Right forelimb (tissue), 1 donor: ENCODE results near the gene NES.

ENCODE experiments used
- DNase-seq: peaks from one replicate; pipeline ENCODE4 v3.0.0-alpha.2; 2018

The NES gene

DNA sequence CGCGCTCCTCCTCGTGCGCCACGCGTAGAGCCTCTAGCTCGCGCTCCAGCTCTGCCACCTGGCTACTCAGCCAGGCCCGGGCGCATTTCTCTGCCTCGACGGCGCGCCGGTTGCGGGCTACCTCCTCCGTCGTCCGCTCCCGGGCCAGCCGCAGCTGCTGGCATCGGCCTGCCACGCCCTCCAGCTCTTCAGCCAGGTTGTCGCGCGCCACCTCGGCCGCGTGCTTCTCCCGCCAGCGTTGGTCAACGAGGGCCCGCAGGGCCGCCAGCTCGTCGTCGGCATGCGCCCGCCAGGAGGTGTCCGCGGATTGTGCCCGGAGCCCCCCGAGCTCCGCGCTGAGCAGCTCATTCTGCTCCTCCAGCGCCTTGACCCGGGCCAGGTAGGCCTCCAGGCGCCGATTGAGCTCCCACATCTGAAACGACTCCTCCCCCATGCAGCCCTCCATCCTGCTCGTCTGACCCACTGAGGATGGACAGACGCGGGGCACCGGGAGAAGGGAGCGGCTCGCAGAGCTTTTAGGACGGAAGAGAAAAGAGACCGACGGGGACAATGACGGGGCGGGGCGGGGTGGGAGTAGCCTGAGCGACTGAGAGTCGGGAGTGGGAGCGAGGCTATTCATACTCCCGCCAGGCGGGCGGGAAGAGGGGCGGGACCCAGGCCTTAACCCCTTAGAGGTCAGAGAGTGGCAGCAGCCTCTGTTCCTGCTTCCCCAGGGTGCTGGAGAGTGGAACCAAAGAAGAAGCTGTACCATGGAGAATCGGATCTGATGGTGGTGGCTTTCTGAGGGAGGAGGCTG is at the start of gene NES:
TSS of gene NES (minus strand) at position 588 of the 796 bp plus-strand sequence. CDS start at position 445, 143 bp downstream.
- peak; percentile 91 for DNase-seq

GRCh38 chr1:156726549-156727226 is 49.5 kb upstream of the NES start:
- DNase-seq, result no peak

GRCh38 chr1:156725683-156726280 is 48.6 kb upstream of the NES start:
- peak; percentile 93 for DNase-seq

- no peak for DNase-seq
Measured at GRCh38 chr1:156721535-156721934, 44.3 kb upstream of the NES start.

DNA sequence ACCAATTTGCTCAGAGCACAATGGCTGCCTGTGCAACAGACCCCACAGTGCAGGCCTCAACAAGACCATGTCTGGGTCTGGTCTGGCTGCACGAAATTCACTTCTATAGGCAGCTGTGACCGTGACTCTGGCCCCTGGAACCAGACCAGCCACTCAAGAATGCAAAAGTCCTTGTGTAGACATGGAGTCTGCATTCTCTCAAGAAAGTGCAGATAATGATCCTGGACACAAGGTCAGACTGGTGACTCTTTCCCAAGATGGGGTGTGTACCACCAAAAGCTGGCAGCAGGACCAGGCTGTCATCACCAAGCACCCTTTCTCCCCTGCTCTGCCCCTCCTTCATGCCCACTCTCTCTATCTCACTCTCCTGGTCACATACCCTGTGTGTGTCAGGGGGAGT is 43.9 kb upstream of the NES start:
- no peak for DNase-seq

DNA sequence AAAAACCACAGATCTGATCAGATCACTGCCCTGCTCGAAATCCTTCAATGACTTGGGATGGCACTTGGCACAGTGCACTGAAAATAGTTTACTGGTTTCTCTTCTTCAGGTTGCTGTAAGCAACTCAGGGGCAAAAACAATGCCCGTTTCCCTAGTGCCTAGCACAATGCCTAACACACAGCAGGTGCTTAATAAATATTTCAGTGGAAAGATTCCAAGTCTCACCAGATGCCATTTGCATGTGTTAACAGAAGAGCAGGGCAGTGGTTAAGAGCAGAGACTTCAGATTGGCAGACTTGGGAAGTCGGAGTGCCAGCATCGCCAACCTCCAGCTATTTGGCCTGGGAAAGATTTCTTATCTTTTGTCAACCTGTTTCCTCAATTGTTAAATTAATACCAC is 40.1 kb upstream of the NES start:
- DNase-seq, result no peak

DNA sequence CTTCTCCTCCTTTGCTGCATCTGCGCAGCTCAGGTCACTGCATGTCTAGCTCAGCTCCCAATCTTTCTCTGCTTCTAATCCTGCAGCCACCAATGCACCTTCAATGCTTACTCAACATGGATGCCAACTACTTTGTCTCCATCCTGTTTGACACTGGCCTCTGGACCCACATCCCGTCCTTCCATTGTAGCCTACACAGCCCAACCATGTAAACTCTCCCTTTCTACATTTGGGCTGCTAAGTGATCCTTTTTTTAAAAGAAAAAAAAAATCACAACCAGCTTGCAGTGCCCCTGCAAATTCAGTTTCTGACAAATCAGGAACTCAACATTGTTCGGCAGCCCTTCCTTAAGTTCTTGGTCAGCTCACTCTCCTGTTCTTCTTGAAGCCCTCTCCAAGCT is 37.6 kb upstream of the NES start:
- no peak for DNase-seq

DNA sequence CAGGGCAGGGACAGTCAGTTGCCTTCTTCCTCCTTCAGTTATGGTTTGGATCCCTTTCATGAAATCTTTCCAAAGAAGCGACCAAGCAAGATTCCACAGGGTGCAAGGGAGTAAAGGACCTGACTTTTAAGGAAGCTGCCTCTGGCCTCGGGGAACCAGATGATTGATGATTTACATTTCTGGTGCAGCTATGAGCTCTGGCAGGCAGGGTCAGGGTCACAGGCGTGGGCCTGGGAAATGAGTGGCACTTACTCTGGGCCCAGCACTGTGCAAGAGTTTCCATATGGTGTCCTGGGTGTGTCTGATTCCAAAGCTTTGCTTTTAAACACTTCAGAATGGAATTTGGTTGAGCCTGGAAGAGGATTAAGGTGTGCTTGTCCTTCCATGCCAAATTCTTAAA is 35.4 kb upstream of the NES start:
- DNase-seq, result no peak

- peak; percentile 73 for DNase-seq
Measured at GRCh38 chr1:156711011-156711817, 34.0 kb upstream of the NES start.

DNA sequence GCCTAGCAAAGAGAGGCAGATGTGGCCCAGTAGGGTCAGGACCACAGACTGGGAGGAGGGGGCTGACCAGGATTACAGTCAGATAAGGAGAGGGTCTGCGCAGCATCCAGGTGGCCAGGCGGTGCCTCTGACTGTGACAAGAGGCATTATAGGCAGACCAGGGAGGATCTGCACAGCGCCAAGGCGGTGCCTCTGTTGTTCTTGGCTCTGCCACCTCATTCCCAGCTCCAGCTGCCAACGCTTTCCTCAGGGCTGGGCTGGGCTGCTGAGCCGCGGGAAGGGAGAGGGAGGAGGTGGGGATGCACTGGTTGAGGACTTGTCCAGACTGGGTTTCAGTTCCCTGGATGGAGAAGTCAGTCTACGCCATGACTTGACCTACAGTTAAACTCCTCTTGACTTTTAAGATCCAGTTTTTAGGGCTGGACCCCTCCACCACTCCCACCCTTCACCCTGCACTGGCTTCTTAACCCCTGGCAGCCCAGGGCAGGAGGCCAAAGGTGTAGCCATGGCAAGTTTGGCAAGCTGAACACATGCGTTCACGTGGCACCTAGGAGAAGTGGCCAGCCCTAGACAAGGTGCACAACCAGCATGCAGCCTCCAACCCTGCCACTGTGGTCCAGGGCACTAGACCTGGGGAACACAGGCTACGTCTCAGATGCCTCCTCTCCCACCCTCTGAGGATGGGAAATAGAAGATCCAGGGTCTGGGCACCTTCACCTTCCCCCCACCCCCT is 32.7 kb upstream of the NES start:
- DNase-seq, result peak; percentile 78

DNA sequence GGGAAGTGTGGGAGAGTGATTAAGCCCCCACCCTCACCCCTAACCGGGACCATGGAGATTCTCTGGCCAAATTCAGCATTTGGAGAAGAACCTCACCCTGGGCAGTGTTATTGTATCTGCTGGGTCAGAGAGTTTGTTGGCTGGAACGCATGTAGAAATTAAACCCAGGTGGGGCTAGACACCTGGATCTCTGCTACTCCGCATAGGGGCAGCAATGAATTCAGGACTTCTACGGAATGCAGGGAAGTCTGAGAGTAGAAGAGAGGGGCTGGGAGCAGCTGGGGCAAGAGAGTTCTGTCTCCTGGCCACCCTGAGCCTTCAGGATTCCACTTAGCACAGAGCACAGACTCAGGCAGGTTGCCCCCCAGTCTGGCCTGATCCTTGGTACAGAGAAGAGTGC is 31.8 kb upstream of the NES start:
- no peak for DNase-seq

GRCh38 chr1:156708218-156708661 is 31.0 kb upstream of the NES start:
- DNase-seq, result no peak

GRCh38 chr1:156707417-156708217 is 30.4 kb upstream of the NES start:
- peak; percentile 81 for DNase-seq

DNA sequence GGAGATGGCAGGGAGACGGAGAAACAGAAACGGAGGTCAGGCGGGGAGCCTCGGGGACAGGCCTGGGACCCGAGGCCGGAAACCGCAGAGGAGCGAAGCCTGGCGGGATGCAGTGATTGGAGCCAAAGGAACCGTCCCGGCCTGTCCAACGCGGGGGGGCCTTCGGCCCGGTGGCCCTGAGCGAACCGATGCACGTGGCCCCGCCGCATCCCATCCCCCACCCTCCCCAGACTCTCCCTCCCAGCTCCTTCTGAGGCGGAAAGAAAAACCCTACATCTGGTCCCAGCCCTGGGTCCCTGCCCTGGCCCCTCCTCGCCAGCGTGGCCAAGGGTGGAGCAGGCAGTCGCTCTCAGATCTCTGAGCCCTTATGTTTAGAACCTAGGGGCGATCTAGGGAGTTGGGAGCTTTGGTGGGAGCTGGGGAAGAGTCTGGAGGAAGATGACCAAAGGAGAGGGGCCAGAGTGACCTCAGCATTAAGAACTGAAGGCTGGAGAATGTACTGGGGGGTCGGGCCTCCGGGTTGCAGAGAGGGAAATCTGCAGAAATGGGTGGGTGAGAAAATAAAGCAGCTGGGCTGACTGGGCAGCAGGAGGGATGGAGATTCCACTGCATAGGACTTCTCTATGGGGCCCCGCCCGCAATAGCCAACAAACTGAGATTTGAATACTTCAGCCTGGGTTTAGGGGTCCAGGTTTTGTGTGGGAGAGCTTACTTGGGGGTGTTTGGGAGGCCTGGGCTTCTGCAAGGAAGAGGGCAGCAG is 29.6 kb upstream of the NES start:
- peak; percentile 90 for DNase-seq

DNA sequence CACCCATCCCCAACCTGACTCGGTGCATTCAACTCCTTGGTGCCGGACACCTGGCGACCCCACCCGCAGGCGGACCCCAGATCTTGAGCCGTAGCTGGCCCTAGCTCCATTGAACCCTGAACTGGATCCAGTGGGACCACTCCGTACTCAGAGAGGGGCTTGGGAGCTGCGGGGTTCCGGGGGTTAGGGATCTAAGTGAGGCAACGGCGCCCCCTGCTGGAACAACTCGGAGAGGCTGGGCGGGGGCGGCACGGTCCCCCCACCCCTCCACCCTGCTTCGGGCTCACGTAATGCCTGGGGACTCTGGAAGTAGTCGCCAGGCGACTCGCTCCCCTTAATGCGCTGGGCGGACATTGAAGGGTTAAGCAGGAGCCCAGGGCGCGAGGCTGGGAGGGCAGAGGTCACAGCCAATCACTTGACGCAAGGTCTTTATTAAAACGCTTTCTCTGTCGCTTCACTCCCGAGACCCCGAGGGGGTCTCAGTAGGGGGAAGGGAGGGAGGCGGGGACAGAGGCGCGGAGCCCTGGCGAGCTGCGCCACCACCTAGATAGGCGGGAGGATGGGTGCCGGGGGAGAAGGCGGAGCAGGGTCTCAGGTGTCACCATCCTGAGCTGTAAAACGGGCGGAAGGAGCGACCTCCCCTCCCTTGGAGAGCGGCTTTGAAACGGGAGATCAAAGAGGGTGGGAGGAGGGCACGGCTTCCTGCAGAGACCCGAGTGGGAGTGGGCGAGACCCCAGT is 28.9 kb upstream of the NES start:
- DNase-seq, result peak; percentile 91

GRCh38 chr1:156705321-156705917 is 28.2 kb upstream of the NES start, which contains the start of gene CRABP2:
Gene CRABP2 (minus strand): TSS chr1:156705583. CDS start chr1:156705446, 137 bp downstream.
- DNase-seq, result peak; percentile 87

DNA sequence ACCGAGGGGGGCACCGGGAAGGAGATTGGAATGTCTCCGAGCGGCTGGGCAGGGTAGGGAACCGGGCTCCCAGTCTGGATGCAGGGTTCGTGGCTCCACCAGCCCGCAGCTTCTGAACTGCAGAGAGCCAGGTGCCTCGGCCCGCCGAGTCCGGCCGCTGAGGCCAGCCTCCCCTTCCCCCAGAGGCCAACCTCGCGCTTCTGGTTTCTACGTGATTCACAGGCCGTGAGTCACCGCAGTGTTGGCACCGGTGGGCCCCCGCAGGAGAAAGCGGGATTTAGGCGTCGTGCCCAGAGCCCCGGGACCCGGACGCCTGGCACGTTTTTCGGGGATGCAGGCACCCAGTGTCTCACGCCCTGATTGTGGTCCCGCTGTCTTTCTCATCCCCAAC is 27.7 kb upstream of the NES start:
- DNase-seq, result peak; percentile 69

GRCh38 chr1:156704166-156704711 is 27.0 kb upstream of the NES start:
- DNase-seq, result no peak

GRCh38 chr1:156703741-156704140 is 26.5 kb upstream of the NES start:
- no peak for DNase-seq
